Endothelial cell of umbilical vein (primary cell): ENCODE results near the gene DMD. TPM values are rescaled to one million over a fixed set of nuclear protein-coding genes. Genes with fewer than 3 reads are reported as not detected.

Experiments used
- BruUV-seq: library from RNA; stranded (reverse); fragments of 400-500 nt; replicated peaks from 2 replicates; lab custom pipeline; 2021; lab: Mats Ljungman, UMichigan
- CTCF ChIA-PET: fragments of 300-600, 350-600 bp; sonication (Branson Sonifier 250); formaldehyde crosslinking; loops from one replicate; lab custom pipeline; 2021; ENCODE audit warnings: antibody characterized with exemption, inconsistent platforms; lab: Charles Lee
- POLR2A ChIA-PET: fragments of 300-600, 350-600 bp; sonication (Branson Sonifier 250); formaldehyde crosslinking; loops from one replicate; lab custom pipeline; 2021; ENCODE audit warnings: antibody characterized with exemption, inconsistent platforms; lab: Charles Lee
- DNase-seq: peaks from one replicate; pipeline ENCODE4 v3.0.0-alpha.2; 2011; ENCODE audit warnings: low read depth, low spot score
- FAIRE-seq: peaks from 2 replicates; lab custom pipeline; 2011; peaks lifted over from hg19 to GRCh38; lab: Jason Lieb, UNC
- H2AFZ ChIP-seq: 2 replicates; pipeline ENCODE4 v1.6.0; 2012; ENCODE audit warnings: low read depth, low read length, control low read depth, inconsistent platforms
- H3K27ac ChIP-seq: 2 replicates; pipeline ENCODE4 v1.5.1; 2011; ENCODE audit warnings: low read depth, mild to moderate bottlenecking, control low read depth, low read length, moderate library complexity; ENCODE audit not compliant: insufficient read depth
- H3K27me3 ChIP-seq, 2 experiments: 2 replicates each; pipeline versions ENCODE4 v1.6.0 to v1.6.1; 2011; ENCODE audit warnings: low read length in 2 of 2, mixed read lengths in 1 of 2; ENCODE audit not compliant: control insufficient read depth in 2 of 2, insufficient read depth in 2 of 2
- H3K36me3 ChIP-seq, 2 experiments: 2 replicates in 1 of 2; 3 replicates in 1 of 2; pipeline ENCODE4 v1.5.1; 2011; ENCODE audit warnings: low read length in 2 of 2, mild to moderate bottlenecking in 1 of 2, moderate library complexity in 1 of 2; ENCODE audit not compliant: control insufficient read depth in 2 of 2, insufficient read depth in 2 of 2; ENCODE audit errors: extremely low read depth in 1 of 2
- H3K4me1 ChIP-seq: 3 replicates; pipeline ENCODE4 v1.5.1; 2011; ENCODE audit warnings: mild to moderate bottlenecking, low read length; ENCODE audit not compliant: control insufficient read depth, insufficient read depth; ENCODE audit errors: extremely low read depth
- H3K4me2 ChIP-seq: 2 replicates; pipeline ENCODE4 v1.6.1; 2011; ENCODE audit warnings: low read length, control low read depth, mixed read lengths; ENCODE audit not compliant: insufficient read depth
- H3K4me3 ChIP-seq, 3 experiments: fragments of 200-600 bp in 1 of 3; sonication (generic), shearing (Covaris generic) in 1 of 3; replicated peaks in 1 of 3; 2 replicates each; pipeline ENCODE4 v1.5.1; 2011 to 2016; ENCODE audit warnings: control low read depth in 3 of 3, low read length in 3 of 3, mild to moderate bottlenecking in 2 of 3, inconsistent platforms in 1 of 3, low read depth in 1 of 3, moderate library complexity in 1 of 3; ENCODE audit not compliant: insufficient read depth in 1 of 3
- H3K79me2 ChIP-seq: 2 replicates; pipeline ENCODE4 v1.6.0; 2012; ENCODE audit warnings: low read length, inconsistent platforms; ENCODE audit not compliant: control insufficient read depth, insufficient read depth
- H3K9ac ChIP-seq: replicated peaks from 2 replicates; pipeline ENCODE3; 2011; ENCODE audit warnings: low read length, control low read depth; ENCODE audit not compliant: insufficient read depth; ENCODE audit errors: extremely low read depth
- H3K9me1 ChIP-seq: replicated peaks from 3 replicates; pipeline ENCODE4 v1.6.0; 2011; ENCODE audit warnings: mild to moderate bottlenecking, low read length; ENCODE audit not compliant: control insufficient read depth, insufficient read depth; ENCODE audit errors: extremely low read depth
- H3K9me3 ChIP-seq: replicated peaks from 2 replicates; pipeline ENCODE4 v1.5.1; 2012; ENCODE audit warnings: low read length, inconsistent platforms; ENCODE audit not compliant: control insufficient read depth, insufficient read depth
- H4K20me1 ChIP-seq: replicated peaks from 2 replicates; pipeline ENCODE3; 2011; ENCODE audit warnings: mild to moderate bottlenecking, low read length; ENCODE audit not compliant: control insufficient read depth, insufficient read depth; ENCODE audit errors: extremely low read depth
- CTCF ChIP-seq, 2 donors: IDR thresholded peaks; 1 replicate in 1 of 2; 2 replicates in 1 of 2; pipeline ENCODE4 v1.5.1; 2011; ENCODE audit warnings: low read length in 2 of 2, mild to moderate bottlenecking in 2 of 2, moderate library complexity in 2 of 2, control low read depth in 1 of 2, inconsistent platforms in 1 of 2, low read depth in 1 of 2; ENCODE audit not compliant: insufficient read depth in 1 of 2; ENCODE audit errors: extremely low read depth in 1 of 2
- EZH2 ChIP-seq: IDR thresholded peaks from 2 replicates; pipeline ENCODE4 v1.6.1; 2012; ENCODE audit warnings: borderline replicate concordance, low read depth, mild to moderate bottlenecking, moderate library complexity, low read length, inconsistent platforms; ENCODE audit not compliant: severe bottlenecking
- FOS ChIP-seq: IDR thresholded peaks from 2 replicates; pipeline ENCODE4 v1.6.1; 2011; ENCODE audit warnings: mild to moderate bottlenecking, low read length, moderate library complexity, borderline replicate concordance; ENCODE audit not compliant: insufficient read depth
- GATA2 ChIP-seq: IDR thresholded peaks from 2 replicates; pipeline ENCODE4 v1.7.0; 2011; ENCODE audit warnings: low read depth, mild to moderate bottlenecking, moderate library complexity, mixed read lengths, low read length; ENCODE audit not compliant: insufficient read length, insufficient read depth
- MYC ChIP-seq: IDR thresholded peaks from one replicate; pipeline ENCODE4 v1.6.1; 2011; ENCODE audit warnings: mild to moderate bottlenecking, low read depth, low read length
- POLR2AphosphoS5 ChIP-seq: IDR thresholded peaks from 2 replicates; pipeline ENCODE4 v1.6.1; 2012; ENCODE audit warnings: low read depth, mild to moderate bottlenecking, control low read depth, low read length, moderate library complexity; ENCODE audit not compliant: insufficient read depth
- dilution Hi-C: fragments of 300-500 bp; cut with MboI; formaldehyde crosslinking; loops from one replicate; pipeline ENCODE4 v1.15.0; 2019; ENCODE audit warnings: low sequenced_read_pairs; ENCODE audit not compliant: extremely low pct_ligation_motif_present
- intact Hi-C: fragments of 100-400 bp; cut with micrococcal nuclease; formaldehyde crosslinking; loops from one replicate; pipeline ENCODE4 v1.10.0; 2022
- polyA plus RNA-seq, 4 experiments: library from polyadenylated mRNA; depleted of rRNA in 3 of 4; stranded (reverse) in 3 of 4; unstranded in 1 of 4; fragments of >200 nt; gene quantifications; 2 replicates each; pipeline versions ENCODE4 v1.2.1 to v1.2.3, GENCODE V29; 2011 to 2012; ENCODE audit warnings: missing spikeins in 1 of 4
- total RNA-seq: library from RNA; stranded (reverse); gene quantifications from 2 replicates; pipeline ENCODE4 v1.2.3, GENCODE V29; 2021

DMD gene
- total and polyA plus RNA-seq, 2 donors (not counting 3 experiments of a cell fraction or from before 2014, with no cell fraction given) = 7.3 to 9.0 TPM

DNA sequence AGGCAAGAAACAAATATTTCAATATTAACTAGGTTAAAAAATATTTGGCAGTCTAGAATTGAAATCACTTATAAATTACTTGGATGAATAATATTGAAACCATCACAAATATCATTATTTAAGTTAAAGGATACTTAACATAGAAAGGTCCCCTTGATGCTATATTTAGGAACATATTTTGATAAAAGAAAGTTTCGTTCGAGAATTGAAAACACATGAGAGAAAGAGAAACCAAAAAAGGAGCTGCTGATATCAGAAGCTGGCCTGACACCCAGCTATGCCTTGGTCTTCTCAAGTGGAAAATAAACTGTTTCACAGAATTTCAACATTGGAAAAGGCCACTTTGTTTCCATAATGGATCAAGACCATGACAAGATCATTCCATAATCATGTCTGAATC is 762.4 kb downstream of the DMD start:
- no TSS peak for BruUV-seq
- intact Hi-C loops (no loop called here), dilution Hi-C loops (no loop called here)
- Histone ChIP-seq H3K9ac (no peak overlapping the region), H3K4me3 (no peak overlapping the region), H3K27me3 (no peaks in the 10 kb centered on the region), H3K27ac (no peak overlapping the region), H3K9me1 (no peaks in the 10 kb centered on the region), H3K79me2 (no peaks in the 10 kb centered on the region), H3K4me1 (no peaks in the 10 kb centered on the region), H3K36me3 (no peaks in the 10 kb centered on the region), H2AFZ (no peak overlapping the region), H3K4me2 (no peak overlapping the region), H4K20me1 (no peaks in the 10 kb centered on the region), H3K9me3 (no peaks in the 10 kb centered on the region)
- CTCF ChIA-PET = no interaction called here
- TF ChIP-seq GATA2 (no peak), FOS (no peak), MYC (no peak), EZH2 (no peak), CTCF (IDR thresholded peaks at IDR 0.05; ENCODE audit: extremely low read depth in 1 of 2, insufficient read depth in 1 of 2, low read depth in 1 of 2, low read length in 2 of 2) (no peak)
- POLR2A ChIA-PET = interaction anchor here (0.7 kb wide), 1 partner anchor 1712 kb away, joined by 4 read pairs; no protein-coding TSS in a partner anchor
- no peak for DNase-seq
- FAIRE-seq = no peak

- intact Hi-C loops = no loop called here
- dilution Hi-C loops = no loop called here
- ChIA-PET POLR2A (no interaction called here), CTCF (interaction anchor here (0.6 kb wide), 1 partner anchor 50 kb away, joined by 3 read pairs; no protein-coding TSS in a partner anchor)
- Histone ChIP-seq H4K20me1 (no peaks in the 10 kb centered on the region), H3K9me1 (no peaks in the 10 kb centered on the region), H3K27ac (no peak overlapping the region), H3K4me1 (no peaks in the 10 kb centered on the region), H2AFZ (no peak overlapping the region), H3K36me3 (no peaks in the 10 kb centered on the region), H3K79me2 (no peaks in the 10 kb centered on the region), H3K4me3 (no peak overlapping the region), H3K27me3 (no peaks in the 10 kb centered on the region), H3K4me2 (no peak overlapping the region), H3K9ac (no peak overlapping the region), H3K9me3 (no peaks in the 10 kb centered on the region)
- FAIRE-seq (no peak), DNase-seq (no peak)
- BruUV-seq = no TSS peak
- TF ChIP-seq POLR2AphosphoS5 (no peak), EZH2 (no peak), FOS (no peak), GATA2 (no peak)
Measured at GRCh38 chrX:32448320-32448719, 763.0 kb downstream of the DMD start.
